ENCODE measurements around the gene PSMC1.

GRCh38 chr14:90280096-90280495 is 23.7 kb downstream of the PSMC1 start:
- TF ChIP-seq CTCF (IDR thresholded peaks at IDR 0.05) (no peak), EZH2 (IDR thresholded peaks at IDR 0.05; ENCODE audit: borderline replicate concordance, insufficient read depth, low read depth, low read length, poor library complexity, severe bottlenecking) (no peak)
